ENCODE data around the gene CCDC184.
A peak's percentile ranks its signal among the peaks of the same experiment; 100 is the strongest.
"Not testable (repeated sequence)": the region's sequence is repeated elsewhere in the genome, so short reads cannot be mapped to it uniquely, and the experiment has no call there.

The CCDC184 gene

GRCh38 chr12:48183091-48183875 lies at the start of gene CCDC184:
Gene CCDC184, plus strand, starts transcription at chr12:48183644. Its CDS starts 479 bp downstream, at chr12:48184123.
- DNase-seq (ENCODE audit: low spot score): no peak

DNA sequence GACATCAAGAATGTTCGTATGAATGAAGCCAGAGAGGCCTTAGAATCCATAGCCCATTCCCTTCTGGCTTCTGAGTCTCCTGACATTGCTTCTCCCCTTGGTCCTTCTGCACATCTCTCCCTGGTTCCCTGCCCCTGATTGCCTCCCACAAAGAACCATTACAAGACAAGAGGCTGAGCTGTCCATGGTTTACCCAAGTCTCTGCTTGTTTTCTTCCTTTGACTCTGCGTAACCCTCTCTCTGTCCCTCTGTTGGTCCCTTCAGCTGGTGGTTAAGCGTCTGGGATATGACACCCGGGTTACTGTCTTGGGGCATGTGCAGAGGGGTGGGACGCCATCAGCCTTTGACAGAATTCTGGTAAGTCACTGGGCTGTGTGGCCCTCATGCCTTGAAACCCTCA lies 48.4 kb upstream of the CCDC184 start:
- no peak for DNase-seq (ENCODE audit: low spot score)

DNA sequence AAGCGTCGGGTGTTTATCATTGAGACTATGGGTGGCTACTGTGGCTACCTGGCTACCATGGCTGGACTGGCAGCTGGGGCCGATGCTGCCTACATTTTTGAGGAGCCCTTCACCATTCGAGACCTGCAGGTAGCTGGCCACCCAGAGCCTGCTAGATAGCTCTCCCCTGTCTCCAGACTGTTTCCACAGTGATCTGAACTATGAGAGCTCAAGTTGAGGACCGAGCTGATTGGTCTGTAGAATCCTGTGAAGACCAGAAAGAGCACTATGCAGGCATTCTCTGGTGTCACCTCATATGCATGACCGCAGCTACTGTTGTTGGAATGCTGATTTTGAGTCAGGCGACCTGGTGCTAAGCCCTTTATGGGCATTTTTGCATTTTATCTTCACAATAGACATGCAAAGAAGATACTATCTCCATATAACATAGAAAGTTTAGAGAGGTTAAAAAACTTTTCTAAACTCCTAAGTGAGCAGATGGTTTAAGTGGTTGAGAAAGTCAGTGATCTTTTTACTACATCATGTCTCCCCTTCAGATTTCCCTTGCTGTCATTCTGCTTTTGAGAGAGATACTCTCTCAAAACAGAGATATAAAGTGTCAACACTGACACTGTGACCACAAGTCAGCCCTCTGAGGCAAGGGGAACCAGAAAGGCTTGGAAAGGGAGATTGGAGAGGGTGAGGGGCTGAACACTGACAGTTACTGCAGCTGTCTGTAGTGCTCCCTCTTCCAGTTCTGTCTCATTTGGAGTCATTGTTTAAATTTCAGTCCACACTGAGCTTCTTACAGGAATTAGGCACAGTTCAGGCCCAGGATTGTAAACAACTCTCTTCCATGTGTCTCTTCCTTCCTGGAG lies 40.4 kb upstream of the CCDC184 start:
- no peak for DNase-seq (ENCODE audit: low spot score)

GRCh38 chr12:48143898-48144297 lies 39.5 kb upstream of the CCDC184 start:
- no peak for DNase-seq (ENCODE audit: low spot score)

GRCh38 chr12:48145981-48146380 lies 37.5 kb upstream of the CCDC184 start:
- DNase-seq (ENCODE audit: low spot score): no peak

DNA sequence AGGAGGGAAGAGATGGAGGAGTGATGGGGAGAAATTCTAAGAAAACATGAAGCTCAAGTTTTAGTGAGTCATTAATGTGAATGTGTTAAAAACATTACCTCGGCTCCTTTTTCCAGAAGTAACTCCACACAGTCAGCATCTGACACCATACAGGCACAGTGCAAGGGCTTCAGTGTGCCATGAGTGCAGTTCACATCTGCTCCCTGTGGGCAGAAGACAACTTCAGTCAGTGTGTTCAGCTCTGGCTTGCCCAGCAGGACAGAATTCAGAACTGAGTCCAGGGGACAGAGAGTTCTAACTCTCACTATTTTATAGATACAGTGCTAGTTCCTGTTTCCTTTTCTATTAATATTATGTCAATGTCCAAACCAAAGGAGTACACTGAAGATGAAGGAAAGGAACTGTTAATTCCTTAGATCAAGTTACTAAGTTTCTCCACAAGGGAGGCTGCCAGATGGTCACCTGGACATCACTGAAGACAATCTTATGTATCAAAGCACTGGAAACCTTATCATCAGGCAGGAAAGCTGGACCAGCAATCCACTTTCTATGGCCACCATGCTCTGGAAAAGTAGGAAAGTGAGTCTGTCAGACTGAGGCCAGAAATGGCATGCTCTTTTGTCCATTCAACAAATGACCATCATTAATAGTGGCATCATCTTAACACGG lies 32.2 kb upstream of the CCDC184 start:
- no peak for DNase-seq (ENCODE audit: low spot score)

GRCh38 chr12:48155786-48156185 lies 27.7 kb upstream of the CCDC184 start:
- DNase-seq (ENCODE audit: low spot score): not testable (repeated sequence)

- DNase-seq (ENCODE audit: low spot score): peak; percentile 7
These were observed 26.8 kb upstream of the CCDC184 start for GRCh38 chr12:48156652-48157017.

DNA sequence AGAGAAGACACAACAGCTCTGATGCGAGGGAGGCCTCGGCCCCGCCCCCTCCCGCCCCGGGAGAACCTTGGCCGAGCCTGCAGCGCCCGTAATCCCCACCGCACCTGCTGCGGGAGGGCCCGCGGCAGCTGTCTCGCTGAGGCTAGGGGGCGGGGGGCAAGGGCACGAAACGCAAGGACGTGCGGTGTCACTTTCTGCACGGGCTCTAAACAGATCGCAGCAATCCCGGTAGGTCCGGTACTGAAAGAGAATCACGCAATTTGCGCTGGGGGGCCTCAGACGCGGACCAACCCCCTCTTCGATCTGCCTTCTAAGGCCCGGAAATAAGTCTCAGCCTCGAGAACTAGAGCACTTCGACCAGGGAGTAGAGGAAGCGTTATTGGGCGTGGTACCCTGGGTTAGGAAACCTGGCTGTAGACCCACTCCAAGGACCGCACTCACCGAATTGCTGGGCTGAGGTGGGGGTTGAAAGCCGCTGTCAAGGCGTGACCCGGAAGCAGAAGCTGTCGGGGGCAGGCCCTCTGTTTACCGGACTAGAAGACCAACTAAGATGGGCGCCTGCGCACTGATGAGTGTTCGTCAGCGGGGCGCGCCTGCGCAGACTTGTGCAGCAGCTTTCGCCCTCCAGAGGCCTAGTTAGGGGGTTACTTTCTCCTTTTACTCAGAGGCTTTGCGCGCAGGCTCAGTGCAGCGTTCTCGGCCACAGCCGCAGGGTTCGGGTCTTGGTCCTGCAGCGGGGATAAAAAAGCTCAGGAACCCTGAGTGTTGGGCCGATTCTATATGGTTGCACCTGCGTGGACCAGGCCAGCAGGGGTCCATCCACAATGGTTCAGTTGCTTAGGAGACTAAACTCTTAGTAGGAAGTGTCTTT lies 26.2 kb upstream of the CCDC184 start, which contains the start of gene ASB8:
Gene ASB8 (minus strand): TSS at position 498 of the 871 bp plus-strand sequence. CDS start 4,019 bp downstream, outside the sequence.
- peak; percentile 99 for DNase-seq (ENCODE audit: low spot score)

- no peak for DNase-seq (ENCODE audit: low spot score)
These were observed 25.5 kb upstream of the CCDC184 start for GRCh38 chr12:48157889-48158370.

GRCh38 chr12:48160046-48160445 lies 23.4 kb upstream of the CCDC184 start:
- no peak for DNase-seq (ENCODE audit: low spot score)

DNA sequence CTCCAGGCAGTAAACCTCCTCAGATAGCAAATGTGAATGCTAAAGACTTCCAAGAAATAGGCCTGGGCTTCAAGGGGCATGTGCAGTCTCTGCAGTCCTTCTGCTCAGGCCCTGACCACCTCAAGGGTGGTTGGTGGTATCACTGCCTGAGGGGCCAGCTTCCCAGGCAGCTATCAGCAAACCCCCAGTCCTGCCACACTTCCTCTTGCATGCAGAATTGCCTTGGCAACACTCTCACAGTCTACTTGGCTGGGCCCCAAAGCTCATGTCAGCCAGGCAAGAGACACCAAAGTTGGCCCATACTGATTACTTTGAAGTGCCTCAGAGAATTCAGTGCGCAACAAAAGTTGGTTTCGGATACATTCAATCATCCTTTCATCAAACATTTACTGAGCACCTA lies 22.6 kb upstream of the CCDC184 start:
- DNase-seq (ENCODE audit: low spot score): no peak

DNA sequence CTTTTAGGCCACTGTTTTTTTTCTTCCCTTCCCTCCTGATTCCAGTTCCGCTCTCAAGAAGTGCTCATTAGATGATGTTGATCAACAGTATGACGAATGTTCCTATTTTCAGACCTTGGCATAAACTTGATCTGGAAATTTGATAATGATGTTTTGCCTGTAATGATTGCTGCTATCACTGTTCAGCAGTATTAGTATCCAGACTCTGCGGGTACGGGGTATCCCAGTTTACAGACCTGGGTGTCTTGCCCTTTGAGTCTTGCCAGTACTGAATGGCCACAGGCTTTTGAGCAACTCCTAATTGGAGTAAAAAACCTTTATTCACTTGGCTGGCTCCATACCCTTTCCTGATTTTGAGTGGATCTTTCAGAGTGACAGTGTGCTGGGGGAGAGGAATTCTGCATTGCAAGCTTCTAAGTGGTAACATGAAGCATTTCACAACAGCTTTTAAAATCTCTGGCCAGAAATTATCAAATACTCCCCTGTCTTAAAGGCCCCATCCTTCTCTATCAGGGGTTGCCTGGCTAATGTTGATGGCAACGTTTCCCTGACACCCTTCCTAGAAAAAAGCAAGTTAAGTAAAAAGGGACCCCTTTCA lies 20.2 kb upstream of the CCDC184 start:
- no peak for DNase-seq (ENCODE audit: low spot score)

GRCh38 chr12:48164451-48164850 lies 19.0 kb upstream of the CCDC184 start:
- no peak for DNase-seq (ENCODE audit: low spot score)

DNA sequence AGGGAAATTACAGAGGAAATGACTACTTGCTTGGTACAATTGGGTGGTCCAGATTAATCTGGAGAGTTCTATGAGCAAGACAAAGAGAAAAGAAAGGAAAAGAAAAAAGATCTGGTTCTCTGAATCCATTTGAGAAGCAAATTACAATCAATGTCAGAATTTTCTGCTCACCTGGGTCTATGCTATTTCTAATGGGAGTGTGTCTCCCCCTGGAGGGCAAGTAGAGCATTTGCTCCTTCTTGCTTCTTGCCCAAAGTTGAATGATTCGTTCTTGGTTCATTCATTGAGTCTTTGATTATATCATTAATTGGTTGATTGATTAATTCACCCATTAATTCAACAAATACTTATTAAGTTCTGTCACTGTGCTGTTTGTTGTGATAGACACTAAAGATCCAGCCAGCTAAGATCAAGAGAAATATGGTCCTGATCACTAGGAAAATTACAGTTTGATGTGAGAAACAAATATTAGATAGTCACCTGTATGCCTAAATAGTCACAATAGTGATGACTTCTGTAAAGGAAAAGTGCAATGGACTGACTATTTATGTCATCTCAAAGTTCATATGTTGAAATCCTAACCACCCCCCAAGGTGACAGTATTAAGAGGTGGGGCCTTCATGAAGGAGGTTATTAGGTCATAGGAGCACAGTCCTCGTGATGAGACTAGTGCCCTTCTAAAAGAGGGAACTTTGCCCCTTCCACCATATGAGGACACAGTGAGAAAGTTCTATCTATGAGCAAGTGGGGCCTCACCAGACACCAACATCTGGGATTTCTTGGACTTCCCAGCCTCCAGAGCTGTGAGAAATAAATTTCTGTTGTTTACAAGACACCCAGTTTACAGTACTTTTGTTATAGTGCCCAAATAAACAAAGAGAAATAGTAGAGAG lies 18.1 kb upstream of the CCDC184 start:
- DNase-seq (ENCODE audit: low spot score): peak; percentile 75

GRCh38 chr12:48169011-48169410 lies 14.4 kb upstream of the CCDC184 start:
- no peak for DNase-seq (ENCODE audit: low spot score)

DNA sequence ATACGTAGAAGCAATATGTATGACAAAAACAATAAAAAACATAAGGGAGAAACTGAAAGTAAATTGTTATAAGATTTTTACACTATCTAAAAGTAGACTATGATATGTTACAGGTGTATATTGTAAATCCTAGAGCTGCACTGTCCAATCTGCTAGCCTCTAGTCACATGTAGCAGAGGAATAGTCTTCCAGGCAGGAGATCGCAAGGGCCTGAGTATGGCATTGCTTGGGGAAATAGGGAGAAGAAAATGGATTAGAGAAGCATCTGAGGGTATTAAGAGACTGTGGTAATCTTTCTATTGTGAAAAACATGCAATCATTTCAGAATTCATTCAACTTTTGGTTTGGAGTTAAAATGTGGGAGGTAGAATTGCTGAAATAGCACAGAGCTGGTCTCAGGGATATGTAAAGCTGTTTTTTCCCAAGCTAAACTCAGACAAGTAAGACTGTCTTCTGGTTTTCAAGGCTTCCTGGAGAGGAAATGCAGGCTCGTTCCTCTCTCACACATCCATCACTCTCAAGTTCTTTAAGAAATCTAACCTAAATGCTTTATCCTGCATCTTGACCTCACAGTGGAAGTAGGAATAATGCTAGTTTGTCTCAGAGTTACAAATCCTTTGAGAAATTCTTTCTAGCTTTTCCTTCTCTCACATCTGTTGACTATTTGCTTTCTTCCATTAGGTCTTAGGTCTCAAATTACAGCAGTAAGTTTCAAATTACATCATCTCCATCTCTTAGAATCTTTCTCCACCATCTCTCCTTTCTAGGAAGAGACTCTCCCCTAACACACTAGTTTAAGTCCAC lies 7.6 kb upstream of the CCDC184 start:
- DNase-seq (ENCODE audit: low spot score): no peak

DNA sequence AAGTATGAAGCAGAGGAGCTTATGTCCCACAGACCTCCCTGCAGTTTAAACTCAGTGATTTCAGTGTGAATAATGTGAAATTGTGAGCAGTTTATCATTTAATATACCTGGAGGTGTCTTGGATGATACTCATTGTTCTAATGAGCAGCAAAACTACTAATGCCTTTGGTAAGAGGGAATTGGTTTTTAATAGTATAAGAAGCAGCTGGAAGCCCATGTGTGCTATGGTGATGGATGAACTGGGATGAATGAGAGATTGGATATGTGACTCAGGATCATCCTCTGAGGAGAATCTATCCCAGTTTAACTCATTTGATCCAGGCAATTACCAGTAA lies 7.1 kb upstream of the CCDC184 start:
- DNase-seq (ENCODE audit: low spot score): no peak

GRCh38 chr12:48177982-48178381 lies 5.5 kb upstream of the CCDC184 start:
- no peak for DNase-seq (ENCODE audit: low spot score)

All from RKO (cell line).